Smooth muscle cell (in vitro differentiated cells): Measurements from ENCODE around the gene CHMP6. TPM values are rescaled to one million over a fixed set of nuclear protein-coding genes. Genes with fewer than 3 reads are reported as not detected.

Experiments used
- DNase-seq: peaks from one replicate; lab custom pipeline; 2025; ENCODE audit not compliant: unreplicated experiment; lab: John Stamatoyannopoulos, UW
- H2AFZ ChIP-seq: fragments of 200-600 bp; sonication (generic); 2 replicates; pipeline ENCODE4 v1.6.0; 2016; ENCODE audit warnings: antibody characterized with exemption, low read depth, mild to moderate bottlenecking
- H3F3A ChIP-seq: fragments of 200-600 bp; sonication (generic); 2 replicates; pipeline ENCODE4 v1.6.0; 2017; ENCODE audit warnings: antibody characterized with exemption, low read depth
- H3K27ac ChIP-seq: fragments of 200-600 bp; sonication (generic); 2 replicates; pipeline ENCODE4 v1.5.1; 2016; ENCODE audit warnings: low read depth, mild to moderate bottlenecking
- H3K27me3 ChIP-seq: fragments of 200-600 bp; sonication (generic); 2 replicates; pipeline ENCODE4 v1.6.1; 2016; ENCODE audit warnings: low read depth, mild to moderate bottlenecking
- H3K36me3 ChIP-seq: fragments of 200-600 bp; sonication (generic); 2 replicates; pipeline ENCODE4 v1.5.1; 2016; ENCODE audit warnings: low read depth
- H3K4me1 ChIP-seq: fragments of 200-600 bp; sonication (generic); 2 replicates; pipeline ENCODE4 v1.5.1; 2016; ENCODE audit warnings: low read depth
- H3K4me2 ChIP-seq: fragments of 200-600 bp; sonication (generic); 2 replicates; pipeline ENCODE4 v1.6.0; 2016; ENCODE audit warnings: mild to moderate bottlenecking
- H3K4me3 ChIP-seq: fragments of 200-600 bp; sonication (generic); 2 replicates; pipeline ENCODE4 v1.5.1; 2016; ENCODE audit warnings: mild to moderate bottlenecking
- H3K79me2 ChIP-seq: fragments of 200-600 bp; sonication (generic); 2 replicates; pipeline ENCODE4 v1.6.0; 2016; ENCODE audit warnings: low read depth, mild to moderate bottlenecking
- H3K9ac ChIP-seq: fragments of 200-600 bp; sonication (generic); 2 replicates; pipeline ENCODE4 v1.6.0; 2016; ENCODE audit warnings: low read depth
- H3K9me3 ChIP-seq: fragments of 200-600 bp; sonication (generic); replicated peaks from 2 replicates; pipeline ENCODE4 v1.5.1; 2016; ENCODE audit warnings: low read depth
- H4K20me1 ChIP-seq: fragments of 200-600 bp; sonication (generic); 2 replicates; pipeline ENCODE4 v1.6.0; 2016; ENCODE audit warnings: low read depth
- CTCF ChIP-seq: fragments of 200-600 bp; sonication (generic); IDR thresholded peaks from 2 replicates; pipeline ENCODE4 v1.5.1; 2017; ENCODE audit warnings: borderline replicate concordance, mild to moderate bottlenecking, antibody characterized with exemption; ENCODE audit not compliant: insufficient read depth, poor library complexity, severe bottlenecking
- WGBS: methylation state at CpG from one replicate; pipeline ENCODE4 v1.1.7; 2016; ENCODE audit warnings: low lambda C conversion rate; 5-methylcytosine and 5-hydroxymethylcytosine counted together
- polyA plus RNA-seq: library from polyadenylated mRNA; unstranded; fragments of >200 nt; fragmentation: Nextera tagmentation; extraction: Ambion mirVana; gene quantifications from 2 replicates; pipeline ENCODE4 v1.2.1, GENCODE V29; 2016
- total RNA-seq: library from RNA; depleted of rRNA; stranded (reverse); fragments of >200 nt; gene quantifications from 2 replicates; pipeline ENCODE4 v1.2.3, GENCODE V29; 2014

Gene CHMP6
- total and polyA plus RNA-seq, 2 experiments from 2014 or later: 5.8 to 21.5 TPM

- 92% methylated on average over 29 of the region's 29 CpGs for WGBS
- no peak overlapping the region for H2AFZ ChIP-seq
These were observed 35.1 kb upstream of the CHMP6 start for GRCh38 chr17:80956321-80957190.

GRCh38 chr17:80957461-80957941, 34.1 kb upstream of the CHMP6 start:
- Histone ChIP-seq H3K4me3 (no peak overlapping the region), H3F3A (no peaks in the 10 kb centered on the region), H3K4me2 (no peak overlapping the region), H3K9me3 (no peaks in the 10 kb centered on the region), H3K4me1 (no peaks in the 10 kb centered on the region), H3K27me3 (no peaks in the 10 kb centered on the region), H3K36me3 (no peaks in the 10 kb centered on the region), H2AFZ (no peak overlapping the region), H3K27ac (no peak overlapping the region), H3K79me2 (no peaks in the 10 kb centered on the region), H3K9ac (no peak overlapping the region), H4K20me1 (no peaks in the 10 kb centered on the region)
- no peak for TF ChIP-seq CTCF
- WGBS: 93% methylated on average over 12 of the region's 12 CpGs
- no peak for DNase-seq

More at GRCh38 chr17:80956321-80957190, 35.1 kb upstream of the CHMP6 start:
- H3K4me3 ChIP-seq: no peak overlapping the region
- no peak for DNase-seq
- no peaks in the 10 kb centered on the region for H3K36me3 ChIP-seq
- H3K27ac ChIP-seq: no peak overlapping the region
- no peaks in the 10 kb centered on the region for H3K9me3 ChIP-seq
- H3K9ac ChIP-seq: no peak overlapping the region
- H3K4me2 ChIP-seq: no peak overlapping the region
- H3K79me2 ChIP-seq: no peaks in the 10 kb centered on the region
- H3K4me1 ChIP-seq: no peaks in the 10 kb centered on the region
- H3K27me3 ChIP-seq: no peaks in the 10 kb centered on the region
- H3F3A ChIP-seq: no peaks in the 10 kb centered on the region
- H4K20me1 ChIP-seq: no peaks in the 10 kb centered on the region
- TF ChIP-seq CTCF: no peak

- no peak for DNase-seq
- H3F3A ChIP-seq: no peaks in the 10 kb centered on the region
- no peak overlapping the region for H2AFZ ChIP-seq
- TF ChIP-seq CTCF: no peak
- H4K20me1 ChIP-seq: no peaks in the 10 kb centered on the region
- H3K9ac ChIP-seq: no peak overlapping the region
- no peak overlapping the region for H3K27ac ChIP-seq
- H3K4me1 ChIP-seq: no peaks in the 10 kb centered on the region
- no peaks in the 10 kb centered on the region for H3K36me3 ChIP-seq
- H3K27me3 ChIP-seq: no peaks in the 10 kb centered on the region
- no peaks in the 10 kb centered on the region for H3K9me3 ChIP-seq
- 85% methylated on average over 23 of the region's 23 CpGs for WGBS
- H3K79me2 ChIP-seq: no peaks in the 10 kb centered on the region
- no peak overlapping the region for H3K4me3 ChIP-seq
- no peak overlapping the region for H3K4me2 ChIP-seq
These were observed 32.2 kb upstream of the CHMP6 start for GRCh38 chr17:80959330-80960036.
